Epithelial cell of esophagus (primary cell): ENCODE data around the gene COPS2.

Experiments used
- DNase-seq: peaks from one replicate; pipeline ENCODE4 v3.0.0; 2010; ENCODE audit warnings: low read depth
- H3K4me3 ChIP-seq: 2 replicates; pipeline ENCODE4 v1.5.1; 2011; ENCODE audit warnings: mild to moderate bottlenecking, low read length, control low read depth
- TF ChIP-seq, protein P1 (sequence below): IDR thresholded peaks from 2 replicates; pipeline ENCODE4 v1.5.1; 2011; ENCODE audit warnings: low read depth, mild to moderate bottlenecking, low read length, control low read depth, inconsistent platforms; ENCODE audit not compliant: insufficient read depth; ENCODE audit errors: missing control alignments

COPS2 gene

GRCh38 chr15:49124371-49124770 is 31.0 kb downstream of the COPS2 start:
- TF ChIP-seq, protein P1, sequence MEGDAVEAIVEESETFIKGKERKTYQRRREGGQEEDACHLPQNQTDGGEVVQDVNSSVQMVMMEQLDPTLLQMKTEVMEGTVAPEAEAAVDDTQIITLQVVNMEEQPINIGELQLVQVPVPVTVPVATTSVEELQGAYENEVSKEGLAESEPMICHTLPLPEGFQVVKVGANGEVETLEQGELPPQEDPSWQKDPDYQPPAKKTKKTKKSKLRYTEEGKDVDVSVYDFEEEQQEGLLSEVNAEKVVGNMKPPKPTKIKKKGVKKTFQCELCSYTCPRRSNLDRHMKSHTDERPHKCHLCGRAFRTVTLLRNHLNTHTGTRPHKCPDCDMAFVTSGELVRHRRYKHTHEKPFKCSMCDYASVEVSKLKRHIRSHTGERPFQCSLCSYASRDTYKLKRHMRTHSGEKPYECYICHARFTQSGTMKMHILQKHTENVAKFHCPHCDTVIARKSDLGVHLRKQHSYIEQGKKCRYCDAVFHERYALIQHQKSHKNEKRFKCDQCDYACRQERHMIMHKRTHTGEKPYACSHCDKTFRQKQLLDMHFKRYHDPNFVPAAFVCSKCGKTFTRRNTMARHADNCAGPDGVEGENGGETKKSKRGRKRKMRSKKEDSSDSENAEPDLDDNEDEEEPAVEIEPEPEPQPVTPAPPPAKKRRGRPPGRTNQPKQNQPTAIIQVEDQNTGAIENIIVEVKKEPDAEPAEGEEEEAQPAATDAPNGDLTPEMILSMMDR = no peak
- no peak overlapping the region for H3K4me3 ChIP-seq
- DNase-seq = no peak

GRCh38 chr15:49122541-49123062 is 32.8 kb downstream of the COPS2 start:
- TF ChIP-seq, protein P1 = no peak
- no peak overlapping the region for H3K4me3 ChIP-seq
- no peak for DNase-seq

- TF ChIP-seq, protein P1 = no peak
- no peak overlapping the region for H3K4me3 ChIP-seq
- DNase-seq = no peak
Measured at GRCh38 chr15:49121901-49122300, 33.5 kb downstream of the COPS2 start.

DNA sequence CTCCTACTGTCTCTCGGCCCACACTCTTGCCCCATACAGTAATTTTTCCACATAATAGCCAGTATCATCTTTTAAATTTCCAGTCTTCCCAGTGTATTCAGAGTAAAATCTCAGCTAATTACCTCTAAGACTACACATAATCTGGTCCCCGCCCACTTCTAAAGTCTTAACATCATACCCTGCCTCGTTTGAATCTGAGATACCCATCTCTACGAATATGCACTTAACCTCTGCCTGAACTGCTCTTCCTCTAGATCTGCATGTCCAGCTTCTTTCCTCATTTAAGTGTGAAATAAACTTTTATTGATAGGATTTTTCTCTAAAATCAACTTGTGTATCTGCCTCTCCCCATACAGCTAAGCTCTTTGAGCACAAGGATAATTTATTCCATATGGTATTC is 34.6 kb downstream of the COPS2 start:
- DNase-seq = no peak
- H3K4me3 ChIP-seq = no peak overlapping the region
- TF ChIP-seq, protein P1 = no peak

- no peak for DNase-seq
- no peak overlapping the region for H3K4me3 ChIP-seq
- TF ChIP-seq, protein P1 = no peak
Measured at GRCh38 chr15:49116108-49116857, 39.1 kb downstream of the COPS2 start.

GRCh38 chr15:49115062-49115461 is 40.3 kb downstream of the COPS2 start:
- DNase-seq = no peak

More at GRCh38 chr15:49115062-49115461, 40.3 kb downstream of the COPS2 start:
- TF ChIP-seq, protein P1 = no peak
- no peak overlapping the region for H3K4me3 ChIP-seq
